K562 (cell line): ENCODE results near the gene ARHGAP35. TPM values are rescaled to one million over a fixed set of nuclear protein-coding genes. Genes with fewer than 3 reads are reported as not detected.

Source experiments
- ATAC-seq: fragments of 200-7000 bp; cut with Tn5 transposase; 3 replicates; pipeline ENCODE4 v1.9.1; 2020; ENCODE audit warnings: moderate library complexity
- BruUV-seq: library from RNA; stranded (reverse); fragments of 400-500 nt; replicated peaks from 2 replicates; lab custom pipeline; 2021; lab: Mats Ljungman, UMichigan
- CTCF ChIA-PET: fragments of 300-600 bp; formaldehyde crosslinking; extraction: SDS; loops from one replicate; lab custom pipeline; 2021; ENCODE audit warnings: low intra/inter-chr PET ratio; lab: Yijun Ruan, JAX
- POLR2A ChIA-PET: fragments of 300-600, 350-650 bp; sonication (Branson Sonifier 250); formaldehyde crosslinking; extraction: SDS; loops from one replicate; lab custom pipeline; 2021; ENCODE audit warnings: antibody characterized with exemption, inconsistent platforms; lab: Yijun Ruan, JAX
- DNase-seq, 4 experiments: peaks; one replicate each; pipeline versions ENCODE4 v3.0.0 to v3.0.0-alpha.2; 2011 to 2018; ENCODE audit warnings: low spot score in 3 of 4, mixed read lengths in 3 of 4; ENCODE audit errors: extremely low read depth in 1 of 4
- FAIRE-seq: peaks from 2 replicates; lab custom pipeline; 2011; peaks lifted over from hg19 to GRCh38; lab: Jason Lieb, UNC
- H2AFZ ChIP-seq: 2 replicates; pipeline ENCODE4 v1.6.0; 2011; ENCODE audit warnings: low read depth, low read length, control low read depth, inconsistent platforms
- H3K27ac ChIP-seq: fragments of 200-600 bp; 3 replicates; pipeline ENCODE4 v1.8.0; 2011; ENCODE audit warnings: low read depth, mild to moderate bottlenecking, control low read depth, inconsistent platforms, low read length, moderate library complexity, mixed read lengths; ENCODE audit errors: extremely low read depth
- H3K27me3 ChIP-seq, 2 experiments: fragments of 300-600 bp in 1 of 2; 2 replicates in 1 of 2; 3 replicates in 1 of 2; pipeline versions ENCODE4 v1.6.0 to v1.8.0; 2011; ENCODE audit warnings: inconsistent platforms in 2 of 2, low read length in 2 of 2, mild to moderate bottlenecking in 1 of 2, mixed read lengths in 1 of 2, moderate library complexity in 1 of 2; ENCODE audit not compliant: control insufficient read depth in 2 of 2, insufficient read depth in 2 of 2
- H3K36me3 ChIP-seq: fragments of 300-600 bp; 3 replicates; pipeline ENCODE4 v1.8.0; 2011; ENCODE audit warnings: mild to moderate bottlenecking, low read length, inconsistent platforms; ENCODE audit not compliant: control insufficient read depth, insufficient read depth
- H3K4me1 ChIP-seq, 2 experiments: fragments of 200-600 bp in 1 of 2; replicated peaks in 1 of 2; 2 replicates in 1 of 2; 3 replicates in 1 of 2; pipeline versions ENCODE4 v1.5.1 to v1.8.0; 2011; ENCODE audit warnings: inconsistent platforms in 2 of 2, low read length in 2 of 2, mild to moderate bottlenecking in 1 of 2, mixed read lengths in 1 of 2, moderate library complexity in 1 of 2; ENCODE audit not compliant: control insufficient read depth in 2 of 2, insufficient read depth in 2 of 2
- H3K4me2 ChIP-seq: 2 replicates; pipeline ENCODE4 v1.6.1; 2011; ENCODE audit warnings: low read length, control low read depth, inconsistent platforms, mixed read lengths; ENCODE audit not compliant: insufficient read depth
- H3K4me3 ChIP-seq: fragments of 200-600 bp; sonication (generic), shearing (Covaris generic); 2 replicates; pipeline ENCODE4 v1.5.1; 2016; ENCODE audit warnings: control low read depth, inconsistent platforms
- H3K79me2 ChIP-seq: fragments of 200-600 bp; 3 replicates; pipeline ENCODE4 v1.8.0; 2011; ENCODE audit warnings: low read length, inconsistent platforms; ENCODE audit not compliant: control insufficient read depth, insufficient read depth
- H3K9ac ChIP-seq, 2 experiments: 2 replicates each; pipeline versions ENCODE4 v1.6.0 to v1.6.1; 2011; ENCODE audit warnings: low read depth in 2 of 2, low read length in 2 of 2, control low read depth in 1 of 2, inconsistent platforms in 1 of 2, mild to moderate bottlenecking in 1 of 2, mixed read lengths in 1 of 2; ENCODE audit not compliant: insufficient read depth in 1 of 2
- H3K9me1 ChIP-seq: one replicate; pipeline ENCODE4 v1.6.0; 2011; ENCODE audit warnings: inconsistent platforms, mild to moderate bottlenecking, low read length, moderate library complexity; ENCODE audit not compliant: control insufficient read depth, insufficient read depth
- H3K9me3 ChIP-seq: replicated peaks from 2 replicates; pipeline ENCODE4 v1.5.1; 2011; ENCODE audit warnings: low read depth, low read length, inconsistent platforms; ENCODE audit not compliant: control insufficient read depth, insufficient read depth
- H4K20me1 ChIP-seq: replicated peaks from 2 replicates; pipeline ENCODE4 v1.6.1; 2011; ENCODE audit warnings: low read length, inconsistent platforms, mixed read lengths; ENCODE audit not compliant: control insufficient read depth, insufficient read depth
- CBFA2T2 ChIP-seq: fragments of 450-650 bp; conservative IDR thresholded peaks from 2 replicates; pipeline ENCODE4 v1.6.1; 2017; ENCODE audit warnings: mild to moderate bottlenecking
- CCNT2 ChIP-seq: IDR thresholded peaks from 2 replicates; pipeline ENCODE4 v1.6.1; 2011; ENCODE audit warnings: borderline replicate concordance, low read depth, mild to moderate bottlenecking, moderate library complexity, mixed read lengths, low read length; ENCODE audit not compliant: insufficient read length; ENCODE audit errors: extremely low read depth
- ETV1 ChIP-seq: fragments of 450-650 bp; conservative IDR thresholded peaks from 2 replicates; pipeline ENCODE4 v1.6.1; 2016; ENCODE audit warnings: missing genetic modification characterization, control low read depth, low read depth, missing compliant biosample characterization
- FOXA1 ChIP-seq: fragments of 450-650 bp; IDR thresholded peaks from 2 replicates; pipeline ENCODE4 v1.6.1; 2016; ENCODE audit warnings: mild to moderate bottlenecking, borderline replicate concordance
- FOXJ3 ChIP-seq: sonication (generic); formaldehyde crosslinking; IDR thresholded peaks from 2 replicates; pipeline ENCODE4 v1.4.0; 2020; ENCODE audit warnings: mild to moderate bottlenecking, missing genetic modification reagents
- HDAC1 ChIP-seq, 2 experiments: fragments of 450-650 bp; IDR thresholded peaks; 2 replicates each; pipeline ENCODE4 v1.6.1; 2016 to 2017; ENCODE audit warnings: inconsistent platforms in 1 of 2, mild to moderate bottlenecking in 1 of 2, moderate library complexity in 1 of 2
- LCOR ChIP-seq: sonication (generic); formaldehyde crosslinking; IDR thresholded peaks from 2 replicates; pipeline ENCODE4 v1.8.0; 2022; ENCODE audit warnings: mild to moderate bottlenecking, missing genetic modification reagents
- MEF2D ChIP-seq: conservative IDR thresholded peaks from 2 replicates; pipeline ENCODE4 v1.6.1; 2016; ENCODE audit warnings: low read depth, missing genetic modification characterization, missing compliant biosample characterization
- U2AF2 ChIP-seq: fragments of 200-400 bp; formaldehyde crosslinking; optimal IDR thresholded peaks from 2 replicates; pipeline ENCODE3; 2017; ENCODE audit warnings: low read depth, mild to moderate bottlenecking, low read length
- ZNF274 ChIP-seq: IDR thresholded peaks from 2 replicates; pipeline ENCODE4 v1.6.1; 2011; ENCODE audit warnings: low read depth, mild to moderate bottlenecking, low read length, moderate library complexity, borderline replicate concordance
- WGBS: fragments of 100-300 bp; shearing (Covaris generic); methylation state at CpG from one replicate; pipeline ENCODE4 v1.1.6; 2016; ENCODE audit warnings: low coverage, mixed read lengths; ENCODE audit not compliant: insufficient coverage; ENCODE audit errors: missing lambda C conversion rate; 5-methylcytosine and 5-hydroxymethylcytosine counted together
- in situ Hi-C: fragments of 300-500 bp; cut with MboI; formaldehyde crosslinking; loops from 4 replicates; pipeline ENCODE4 v1.15.0; 2018; ENCODE audit warnings: inconsistent platforms, mixed read lengths
- intact Hi-C: fragments of 100-400 bp; cut with micrococcal nuclease; formaldehyde crosslinking; loops from 2 replicates; pipeline ENCODE4 v1.14.2; 2022
- polyA plus RNA-seq, 8 experiments: library from polyadenylated mRNA; depleted of rRNA in 4 of 8; stranded (reverse) in 5 of 8; unstranded in 3 of 8; fragments of >200 nt; fragmentation: Nextera tagmentation in 2 of 8; fragmentation: Illumina TruSeq in 1 of 8; extraction: Ambion mirVana in 2 of 8; extraction: Trizol in 1 of 8; gene quantifications; 2 replicates each; pipeline versions ENCODE4 v1.2.1 to v1.2.3, GENCODE V29; 2011 to 2014; ENCODE audit warnings: inconsistent platforms in 1 of 8, missing spikeins in 1 of 8
- total RNA-seq, 7 experiments: library from RNA; depleted of rRNA in 6 of 7; stranded (reverse); fragments of >200 nt in 6 of 7; fragmentation: Illumina TruSeq in 2 of 7; extraction: Trizol in 2 of 7; gene quantifications; 2 replicates each; pipeline versions ENCODE4 v1.2.1 to v1.2.3, GENCODE V29; 2011 to 2021; ENCODE audit warnings: low replicate concordance in 1 of 7
- TF ChIP-seq, protein P1 (sequence below): fragments of 200-800 bp; sonication (Bioruptor generic); IDR thresholded peaks from 2 replicates; pipeline ENCODE4 v1.6.1; 2016; ENCODE audit warnings: missing genetic modification characterization, missing compliant biosample characterization
- TF ChIP-seq, protein P2 (sequence below): fragments of 450-650 bp; IDR thresholded peaks from 2 replicates; pipeline ENCODE4 v1.6.1; 2016; ENCODE audit warnings: missing biosample characterization, missing genetic modification characterization
- TF ChIP-seq, protein P3 (sequence below): fragments of 450-650 bp; formaldehyde crosslinking; IDR thresholded peaks from 2 replicates; pipeline ENCODE4 v1.4.0; 2020; ENCODE audit warnings: mild to moderate bottlenecking, moderate library complexity

Gene ARHGAP35
- total and polyA plus RNA-seq, 9 of the 15 experiments (the other 6 are each of a cell fraction or from before 2014, with no cell fraction given), result 0.27 to 26.4 (median 10.2) TPM

DNA sequence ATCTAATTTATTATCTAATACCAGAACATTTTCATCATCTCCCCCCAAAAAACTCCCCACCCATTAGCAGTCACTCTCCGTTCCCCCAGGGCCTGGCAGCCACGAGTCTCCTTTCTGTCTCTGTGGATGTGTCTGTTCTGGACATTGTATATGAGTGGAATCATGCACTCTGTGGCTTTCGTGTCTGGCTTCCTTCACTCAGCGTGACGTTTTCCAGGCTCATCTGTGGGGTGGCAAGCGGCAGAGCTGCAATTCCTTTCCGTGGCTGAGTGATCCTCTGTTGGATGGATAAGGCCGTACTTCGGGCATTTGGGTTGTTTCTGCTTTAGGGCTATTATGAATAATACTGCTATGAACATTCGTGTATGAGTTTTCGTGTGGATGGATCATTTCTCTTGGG, 13.3 kb upstream of the ARHGAP35 start:
- ATAC-seq (no peak), DNase-seq (no peak), FAIRE-seq (no peak)
- in situ Hi-C loops, result no loop called here
- no peak overlapping the region for H3K27ac ChIP-seq
- no peak overlapping the region for H3K4me2 ChIP-seq
- no peaks in the 10 kb centered on the region for H3K27me3 ChIP-seq
- peaks cover 53% of the 10 kb centered on the region for H3K79me2 ChIP-seq
- no peak for TF ChIP-seq MEF2D
- no peak for TF ChIP-seq ZNF274
- no peak for TF ChIP-seq LCOR
- TF ChIP-seq HDAC1 (IDR thresholded peaks at IDR 0.05), result no peak
- no peak for TF ChIP-seq CCNT2
- TF ChIP-seq FOXJ3 (CRISPR knock-in tag), result no peak
- TF ChIP-seq CBFA2T2, result no peak
- TF ChIP-seq, protein P1, sequence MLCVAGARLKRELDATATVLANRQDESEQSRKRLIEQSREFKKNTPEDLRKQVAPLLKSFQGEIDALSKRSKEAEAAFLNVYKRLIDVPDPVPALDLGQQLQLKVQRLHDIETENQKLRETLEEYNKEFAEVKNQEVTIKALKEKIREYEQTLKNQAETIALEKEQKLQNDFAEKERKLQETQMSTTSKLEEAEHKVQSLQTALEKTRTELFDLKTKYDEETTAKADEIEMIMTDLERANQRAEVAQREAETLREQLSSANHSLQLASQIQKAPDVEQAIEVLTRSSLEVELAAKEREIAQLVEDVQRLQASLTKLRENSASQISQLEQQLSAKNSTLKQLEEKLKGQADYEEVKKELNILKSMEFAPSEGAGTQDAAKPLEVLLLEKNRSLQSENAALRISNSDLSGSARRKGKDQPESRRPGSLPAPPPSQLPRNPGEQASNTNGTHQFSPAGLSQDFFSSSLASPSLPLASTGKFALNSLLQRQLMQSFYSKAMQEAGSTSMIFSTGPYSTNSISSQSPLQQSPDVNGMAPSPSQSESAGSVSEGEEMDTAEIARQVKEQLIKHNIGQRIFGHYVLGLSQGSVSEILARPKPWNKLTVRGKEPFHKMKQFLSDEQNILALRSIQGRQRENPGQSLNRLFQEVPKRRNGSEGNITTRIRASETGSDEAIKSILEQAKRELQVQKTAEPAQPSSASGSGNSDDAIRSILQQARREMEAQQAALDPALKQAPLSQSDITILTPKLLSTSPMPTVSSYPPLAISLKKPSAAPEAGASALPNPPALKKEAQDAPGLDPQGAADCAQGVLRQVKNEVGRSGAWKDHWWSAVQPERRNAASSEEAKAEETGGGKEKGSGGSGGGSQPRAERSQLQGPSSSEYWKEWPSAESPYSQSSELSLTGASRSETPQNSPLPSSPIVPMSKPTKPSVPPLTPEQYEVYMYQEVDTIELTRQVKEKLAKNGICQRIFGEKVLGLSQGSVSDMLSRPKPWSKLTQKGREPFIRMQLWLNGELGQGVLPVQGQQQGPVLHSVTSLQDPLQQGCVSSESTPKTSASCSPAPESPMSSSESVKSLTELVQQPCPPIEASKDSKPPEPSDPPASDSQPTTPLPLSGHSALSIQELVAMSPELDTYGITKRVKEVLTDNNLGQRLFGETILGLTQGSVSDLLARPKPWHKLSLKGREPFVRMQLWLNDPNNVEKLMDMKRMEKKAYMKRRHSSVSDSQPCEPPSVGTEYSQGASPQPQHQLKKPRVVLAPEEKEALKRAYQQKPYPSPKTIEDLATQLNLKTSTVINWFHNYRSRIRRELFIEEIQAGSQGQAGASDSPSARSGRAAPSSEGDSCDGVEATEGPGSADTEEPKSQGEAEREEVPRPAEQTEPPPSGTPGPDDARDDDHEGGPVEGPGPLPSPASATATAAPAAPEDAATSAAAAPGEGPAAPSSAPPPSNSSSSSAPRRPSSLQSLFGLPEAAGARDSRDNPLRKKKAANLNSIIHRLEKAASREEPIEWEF (CRISPR knock-in tag), result no peak
- TF ChIP-seq ETV1 (tag), result no peak
- no peak for TF ChIP-seq FOXA1
- TF ChIP-seq, protein P2, sequence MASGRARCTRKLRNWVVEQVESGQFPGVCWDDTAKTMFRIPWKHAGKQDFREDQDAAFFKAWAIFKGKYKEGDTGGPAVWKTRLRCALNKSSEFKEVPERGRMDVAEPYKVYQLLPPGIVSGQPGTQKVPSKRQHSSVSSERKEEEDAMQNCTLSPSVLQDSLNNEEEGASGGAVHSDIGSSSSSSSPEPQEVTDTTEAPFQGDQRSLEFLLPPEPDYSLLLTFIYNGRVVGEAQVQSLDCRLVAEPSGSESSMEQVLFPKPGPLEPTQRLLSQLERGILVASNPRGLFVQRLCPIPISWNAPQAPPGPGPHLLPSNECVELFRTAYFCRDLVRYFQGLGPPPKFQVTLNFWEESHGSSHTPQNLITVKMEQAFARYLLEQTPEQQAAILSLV (tag), result no peak
- no peak for TF ChIP-seq U2AF2
- TF ChIP-seq, protein P3, sequence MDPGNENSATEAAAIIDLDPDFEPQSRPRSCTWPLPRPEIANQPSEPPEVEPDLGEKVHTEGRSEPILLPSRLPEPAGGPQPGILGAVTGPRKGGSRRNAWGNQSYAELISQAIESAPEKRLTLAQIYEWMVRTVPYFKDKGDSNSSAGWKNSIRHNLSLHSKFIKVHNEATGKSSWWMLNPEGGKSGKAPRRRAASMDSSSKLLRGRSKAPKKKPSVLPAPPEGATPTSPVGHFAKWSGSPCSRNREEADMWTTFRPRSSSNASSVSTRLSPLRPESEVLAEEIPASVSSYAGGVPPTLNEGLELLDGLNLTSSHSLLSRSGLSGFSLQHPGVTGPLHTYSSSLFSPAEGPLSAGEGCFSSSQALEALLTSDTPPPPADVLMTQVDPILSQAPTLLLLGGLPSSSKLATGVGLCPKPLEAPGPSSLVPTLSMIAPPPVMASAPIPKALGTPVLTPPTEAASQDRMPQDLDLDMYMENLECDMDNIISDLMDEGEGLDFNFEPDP (CRISPR knock-in tag), result no peak
- no peaks in the 10 kb centered on the region for H3K9me1 ChIP-seq
- CTCF ChIA-PET, result no interaction called here
- H2AFZ ChIP-seq, result no peak overlapping the region
- H3K9ac ChIP-seq, result no peak overlapping the region
- H3K36me3 ChIP-seq, result peaks cover 39% of the 10 kb centered on the region; the same call in 2 of the 3 replicates
- TSS peak; percentile 39 for BruUV-seq
- POLR2A ChIA-PET, result interaction anchor here (1.1 kb wide), 1 partner anchor 59 kb away, joined by 3 read pairs; the partner anchor contains the start of gene SLC1A5
- H3K9me3 ChIP-seq, result no peaks in the 10 kb centered on the region
- peaks cover 36 to 52% of the 10 kb centered on the region in 2 experiments for H3K4me1 ChIP-seq
- 90% methylated on average over 10 of the region's 11 CpGs for WGBS
- peaks cover 9% of the 10 kb centered on the region for H4K20me1 ChIP-seq
- H3K4me3 ChIP-seq, result no peak overlapping the region
- intact Hi-C loops, result no loop called here
